K562 (cell line): Measurements from ENCODE around the gene LRRC10B. TPM values are rescaled to one million over a fixed set of nuclear protein-coding genes. Genes with fewer than 3 reads are reported as not detected.

Experiments used
- ATAC-seq: fragments of 200-7000 bp; cut with Tn5 transposase; 3 replicates; pipeline ENCODE4 v1.9.1; 2020; ENCODE audit warnings: moderate library complexity
- BruUV-seq: library from RNA; stranded (reverse); fragments of 400-500 nt; replicated peaks from 2 replicates; lab custom pipeline; 2021; lab: Mats Ljungman, UMichigan
- CTCF ChIA-PET: fragments of 300-600 bp; formaldehyde crosslinking; extraction: SDS; loops from one replicate; lab custom pipeline; 2021; ENCODE audit warnings: low intra/inter-chr PET ratio; lab: Yijun Ruan, JAX
- POLR2A ChIA-PET: fragments of 300-600, 350-650 bp; sonication (Branson Sonifier 250); formaldehyde crosslinking; extraction: SDS; loops from one replicate; lab custom pipeline; 2021; ENCODE audit warnings: antibody characterized with exemption, inconsistent platforms; lab: Yijun Ruan, JAX
- DNase-seq, 4 experiments: peaks; one replicate each; pipeline versions ENCODE4 v3.0.0 to v3.0.0-alpha.2; 2011 to 2018; ENCODE audit warnings: low spot score in 3 of 4, mixed read lengths in 3 of 4; ENCODE audit errors: extremely low read depth in 1 of 4
- FAIRE-seq: peaks from 2 replicates; lab custom pipeline; 2011; peaks lifted over from hg19 to GRCh38; lab: Jason Lieb, UNC
- H2AFZ ChIP-seq: 2 replicates; pipeline ENCODE4 v1.6.0; 2011; ENCODE audit warnings: low read depth, low read length, control low read depth, inconsistent platforms
- H3K27ac ChIP-seq: fragments of 200-600 bp; 3 replicates; pipeline ENCODE4 v1.8.0; 2011; ENCODE audit warnings: low read depth, mild to moderate bottlenecking, control low read depth, inconsistent platforms, low read length, moderate library complexity, mixed read lengths; ENCODE audit errors: extremely low read depth
- H3K27me3 ChIP-seq, 2 experiments: fragments of 300-600 bp in 1 of 2; 2 replicates in 1 of 2; 3 replicates in 1 of 2; pipeline versions ENCODE4 v1.6.0 to v1.8.0; 2011; ENCODE audit warnings: inconsistent platforms in 2 of 2, low read length in 2 of 2, mild to moderate bottlenecking in 1 of 2, mixed read lengths in 1 of 2, moderate library complexity in 1 of 2; ENCODE audit not compliant: control insufficient read depth in 2 of 2, insufficient read depth in 2 of 2
- H3K36me3 ChIP-seq: fragments of 300-600 bp; 3 replicates; pipeline ENCODE4 v1.8.0; 2011; ENCODE audit warnings: mild to moderate bottlenecking, low read length, inconsistent platforms; ENCODE audit not compliant: control insufficient read depth, insufficient read depth
- H3K4me1 ChIP-seq, 2 experiments: fragments of 200-600 bp in 1 of 2; replicated peaks in 1 of 2; 2 replicates in 1 of 2; 3 replicates in 1 of 2; pipeline versions ENCODE4 v1.5.1 to v1.8.0; 2011; ENCODE audit warnings: inconsistent platforms in 2 of 2, low read length in 2 of 2, mild to moderate bottlenecking in 1 of 2, mixed read lengths in 1 of 2, moderate library complexity in 1 of 2; ENCODE audit not compliant: control insufficient read depth in 2 of 2, insufficient read depth in 2 of 2
- H3K4me2 ChIP-seq: 2 replicates; pipeline ENCODE4 v1.6.1; 2011; ENCODE audit warnings: low read length, control low read depth, inconsistent platforms, mixed read lengths; ENCODE audit not compliant: insufficient read depth
- H3K4me3 ChIP-seq: fragments of 200-600 bp; sonication (generic), shearing (Covaris generic); 2 replicates; pipeline ENCODE4 v1.5.1; 2016; ENCODE audit warnings: control low read depth, inconsistent platforms
- H3K79me2 ChIP-seq: fragments of 200-600 bp; 3 replicates; pipeline ENCODE4 v1.8.0; 2011; ENCODE audit warnings: low read length, inconsistent platforms; ENCODE audit not compliant: control insufficient read depth, insufficient read depth
- H3K9ac ChIP-seq, 2 experiments: 2 replicates each; pipeline versions ENCODE4 v1.6.0 to v1.6.1; 2011; ENCODE audit warnings: low read depth in 2 of 2, low read length in 2 of 2, control low read depth in 1 of 2, inconsistent platforms in 1 of 2, mild to moderate bottlenecking in 1 of 2, mixed read lengths in 1 of 2; ENCODE audit not compliant: insufficient read depth in 1 of 2
- H3K9me1 ChIP-seq: one replicate; pipeline ENCODE4 v1.6.0; 2011; ENCODE audit warnings: inconsistent platforms, mild to moderate bottlenecking, low read length, moderate library complexity; ENCODE audit not compliant: control insufficient read depth, insufficient read depth
- H3K9me3 ChIP-seq: replicated peaks from 2 replicates; pipeline ENCODE4 v1.5.1; 2011; ENCODE audit warnings: low read depth, low read length, inconsistent platforms; ENCODE audit not compliant: control insufficient read depth, insufficient read depth
- H4K20me1 ChIP-seq: replicated peaks from 2 replicates; pipeline ENCODE4 v1.6.1; 2011; ENCODE audit warnings: low read length, inconsistent platforms, mixed read lengths; ENCODE audit not compliant: control insufficient read depth, insufficient read depth
- ARID4B ChIP-seq: sonication (generic); formaldehyde crosslinking; IDR thresholded peaks from 2 replicates; pipeline ENCODE4 v1.8.0; 2022; ENCODE audit warnings: mild to moderate bottlenecking, missing genetic modification reagents
- CAMTA2 ChIP-seq: fragments of 250-450 bp; sonication (Bioruptor Pico); conservative IDR thresholded peaks from 2 replicates; pipeline ENCODE4 v1.5.1; 2022
- ETV1 ChIP-seq: fragments of 450-650 bp; conservative IDR thresholded peaks from 2 replicates; pipeline ENCODE4 v1.6.1; 2016; ENCODE audit warnings: missing genetic modification characterization, control low read depth, low read depth, missing compliant biosample characterization
- POLR3G ChIP-seq: IDR thresholded peaks from 2 replicates; pipeline ENCODE4 v1.6.1; 2011; ENCODE audit not compliant: insufficient read length, insufficient replicate concordance; ENCODE audit errors: extremely low read depth
- PRDM10 ChIP-seq: fragments of 450-650 bp; IDR thresholded peaks from 2 replicates; pipeline ENCODE4 v1.6.1; 2018; ENCODE audit not compliant: partially characterized antibody
- RBM22 ChIP-seq: fragments of 200-400 bp; formaldehyde crosslinking; IDR thresholded peaks from 2 replicates; pipeline ENCODE4 v1.6.1; 2018; ENCODE audit warnings: low read length, low read depth; ENCODE audit not compliant: poor library complexity, severe bottlenecking
- SIX5 ChIP-seq, 2 experiments: IDR thresholded peaks; 2 replicates each; pipeline ENCODE4 v1.6.1; 2011; ENCODE audit warnings: low read length in 2 of 2, borderline replicate concordance in 1 of 2, low read depth in 1 of 2, mild to moderate bottlenecking in 1 of 2, moderate library complexity in 1 of 2; ENCODE audit not compliant: insufficient read depth in 1 of 2
- SLC30A9 ChIP-seq: fragments of 250-450 bp; sonication (Bioruptor Pico); IDR thresholded peaks from 2 replicates; pipeline ENCODE4 v1.8.0; 2022; ENCODE audit warnings: mild to moderate bottlenecking, moderate library complexity
- ZBTB8A ChIP-seq: fragments of 450-650 bp; IDR thresholded peaks from 2 replicates; pipeline ENCODE4 v1.6.1; 2018; ENCODE audit warnings: mild to moderate bottlenecking, moderate library complexity; ENCODE audit not compliant: partially characterized antibody
- ZNF830 ChIP-seq: fragments of 250-450 bp; sonication (Bioruptor Pico); IDR thresholded peaks from 2 replicates; pipeline ENCODE4 v1.5.0; 2021; ENCODE audit warnings: mild to moderate bottlenecking
- WGBS: fragments of 100-300 bp; shearing (Covaris generic); methylation state at CpG from one replicate; pipeline ENCODE4 v1.1.6; 2016; ENCODE audit warnings: low coverage, mixed read lengths; ENCODE audit not compliant: insufficient coverage; ENCODE audit errors: missing lambda C conversion rate; 5-methylcytosine and 5-hydroxymethylcytosine counted together
- in situ Hi-C: fragments of 300-500 bp; cut with MboI; formaldehyde crosslinking; loops from 4 replicates; pipeline ENCODE4 v1.15.0; 2018; ENCODE audit warnings: inconsistent platforms, mixed read lengths
- intact Hi-C: fragments of 100-400 bp; cut with micrococcal nuclease; formaldehyde crosslinking; loops from 2 replicates; pipeline ENCODE4 v1.14.2; 2022
- polyA plus RNA-seq, 8 experiments: library from polyadenylated mRNA; depleted of rRNA in 4 of 8; stranded (reverse) in 5 of 8; unstranded in 3 of 8; fragments of >200 nt; fragmentation: Nextera tagmentation in 2 of 8; fragmentation: Illumina TruSeq in 1 of 8; extraction: Ambion mirVana in 2 of 8; extraction: Trizol in 1 of 8; gene quantifications; 2 replicates each; pipeline versions ENCODE4 v1.2.1 to v1.2.3, GENCODE V29; 2011 to 2014; ENCODE audit warnings: inconsistent platforms in 1 of 8, missing spikeins in 1 of 8
- total RNA-seq, 7 experiments: library from RNA; depleted of rRNA in 6 of 7; stranded (reverse); fragments of >200 nt in 6 of 7; fragmentation: Illumina TruSeq in 2 of 7; extraction: Trizol in 2 of 7; gene quantifications; 2 replicates each; pipeline versions ENCODE4 v1.2.1 to v1.2.3, GENCODE V29; 2011 to 2021; ENCODE audit warnings: low replicate concordance in 1 of 7
- TF ChIP-seq, protein P1 (sequence below): sonication (generic); formaldehyde crosslinking; IDR thresholded peaks from 2 replicates; pipeline ENCODE4 v1.8.0; 2022; ENCODE audit warnings: missing genetic modification reagents, mild to moderate bottlenecking, borderline replicate concordance

The LRRC10B gene
- total and polyA plus RNA-seq, 9 of the 15 experiments (the other 6 are each of a cell fraction or from before 2014, with no cell fraction given), result 0.11 TPM; not detected in 8

- POLR2A ChIA-PET, result interaction anchor here (1.0 to 1.8 kb wide), 2 partner anchors 11 to 114 kb away, joined by 3 to 8 read pairs; no protein-coding TSS in a partner anchor
- TF ChIP-seq ETV1 (tag) (no peak), ZNF830 (CRISPR knock-in tag) (no peak), SIX5 (IDR thresholded peaks at IDR 0.05; ENCODE audit: borderline replicate concordance in 1 of 2, insufficient read depth in 1 of 2, low read depth in 1 of 2, low read length in 2 of 2) (no peak), CAMTA2 (CRISPR knock-in tag) (no peak), POLR3G (no peak), SLC30A9 (CRISPR knock-in tag) (no peak), PRDM10 (no peak), ZBTB8A (no peak), ARID4B (no peak), RBM22 (no peak)
- TF ChIP-seq, protein P1, sequence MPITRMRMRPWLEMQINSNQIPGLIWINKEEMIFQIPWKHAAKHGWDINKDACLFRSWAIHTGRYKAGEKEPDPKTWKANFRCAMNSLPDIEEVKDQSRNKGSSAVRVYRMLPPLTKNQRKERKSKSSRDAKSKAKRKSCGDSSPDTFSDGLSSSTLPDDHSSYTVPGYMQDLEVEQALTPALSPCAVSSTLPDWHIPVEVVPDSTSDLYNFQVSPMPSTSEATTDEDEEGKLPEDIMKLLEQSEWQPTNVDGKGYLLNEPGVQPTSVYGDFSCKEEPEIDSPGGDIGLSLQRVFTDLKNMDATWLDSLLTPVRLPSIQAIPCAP (CRISPR knock-in tag), result no peak
Measured at GRCh38 chr11:61515686-61516085, 7.1 kb downstream of the LRRC10B start.

More at GRCh38 chr11:61515686-61516085, 7.1 kb downstream of the LRRC10B start:
- FAIRE-seq, result no peak
- no peak for ATAC-seq
- Histone ChIP-seq H3K79me2 (no peaks in the 10 kb centered on the region), H3K27ac (no peak overlapping the region), H3K4me3 (no peak overlapping the region), H3K4me2 (no peak overlapping the region), H4K20me1 (peaks cover 5% of the 10 kb centered on the region; the same call in 1 of the 2 replicates), H3K4me1 (peaks cover 0 to 14% of the 10 kb centered on the region in 2 experiments; a peak in 4 of 5 replicates), H3K9me3 (no peaks in the 10 kb centered on the region; the same call in 1 of the 2 replicates), H2AFZ (no peak overlapping the region), H3K36me3 (no peaks in the 10 kb centered on the region), H3K9me1 (no peaks in the 10 kb centered on the region), H3K9ac (no peak overlapping the region; a peak in 1 of 4 replicates), H3K27me3 (peaks cover 19 to 54% of the 10 kb centered on the region in 2 experiments; a peak in 4 of 5 replicates)
- intact Hi-C loops (no loop called here), in situ Hi-C loops (no loop called here)
- CTCF ChIA-PET, result interaction anchor here (2.0 to 2.5 kb wide), 2 partner anchors 38 to 70 kb away, joined by 14 to 23 read pairs; no protein-coding TSS in a partner anchor
- no peak for DNase-seq
- BruUV-seq, result no TSS peak
- WGBS, result 27% methylated on average over 9 of the region's 10 CpGs
